ENCODE data around the gene KLHL17.

KLHL17 gene

DNA sequence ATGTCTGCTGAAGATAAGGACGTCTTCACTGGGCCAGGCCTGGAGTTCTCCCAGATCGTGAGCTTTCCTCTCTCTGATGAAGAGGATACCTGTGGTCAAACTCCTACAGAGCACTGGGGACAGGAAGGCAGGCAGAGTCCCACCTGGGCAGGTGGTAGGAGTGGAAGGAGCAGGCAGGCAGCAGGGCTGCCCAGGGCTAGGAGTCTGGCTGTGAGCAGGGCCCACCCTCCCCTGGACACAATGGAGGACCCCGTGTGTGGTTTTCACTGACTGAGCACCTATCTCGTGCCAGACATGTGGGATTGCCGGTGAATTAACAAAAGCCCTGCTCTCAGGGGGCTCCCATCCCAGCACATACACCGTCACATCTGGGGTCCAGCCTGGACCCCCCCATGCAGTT lies 41.5 kb upstream of the KLHL17 start:
- Histone ChIP-seq H2AFZ (no peak overlapping the region), H3K27ac (no peak overlapping the region), H3K36me3 (ENCODE audit: control insufficient read depth, insufficient read depth, low read length) (no peaks in the 10 kb centered on the region), H3K27me3 (ENCODE audit: control insufficient read depth, insufficient read depth, low read length) (no peaks in the 10 kb centered on the region), H3K4me3 (ENCODE audit: low read depth, low read length) (no peak overlapping the region), H3K9me3 (ENCODE audit: control insufficient read depth, low read length) (no peaks in the 10 kb centered on the region), H3K79me2 (no peaks in the 10 kb centered on the region), H3K4me1 (peaks cover 11% of the 10 kb centered on the region), H3K9ac (no peak overlapping the region), H3K4me2 (ENCODE audit: low read length) (no peak overlapping the region)
- TF ChIP-seq, protein P1, sequence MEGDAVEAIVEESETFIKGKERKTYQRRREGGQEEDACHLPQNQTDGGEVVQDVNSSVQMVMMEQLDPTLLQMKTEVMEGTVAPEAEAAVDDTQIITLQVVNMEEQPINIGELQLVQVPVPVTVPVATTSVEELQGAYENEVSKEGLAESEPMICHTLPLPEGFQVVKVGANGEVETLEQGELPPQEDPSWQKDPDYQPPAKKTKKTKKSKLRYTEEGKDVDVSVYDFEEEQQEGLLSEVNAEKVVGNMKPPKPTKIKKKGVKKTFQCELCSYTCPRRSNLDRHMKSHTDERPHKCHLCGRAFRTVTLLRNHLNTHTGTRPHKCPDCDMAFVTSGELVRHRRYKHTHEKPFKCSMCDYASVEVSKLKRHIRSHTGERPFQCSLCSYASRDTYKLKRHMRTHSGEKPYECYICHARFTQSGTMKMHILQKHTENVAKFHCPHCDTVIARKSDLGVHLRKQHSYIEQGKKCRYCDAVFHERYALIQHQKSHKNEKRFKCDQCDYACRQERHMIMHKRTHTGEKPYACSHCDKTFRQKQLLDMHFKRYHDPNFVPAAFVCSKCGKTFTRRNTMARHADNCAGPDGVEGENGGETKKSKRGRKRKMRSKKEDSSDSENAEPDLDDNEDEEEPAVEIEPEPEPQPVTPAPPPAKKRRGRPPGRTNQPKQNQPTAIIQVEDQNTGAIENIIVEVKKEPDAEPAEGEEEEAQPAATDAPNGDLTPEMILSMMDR (IDR thresholded peaks at IDR 0.05) = no peak

GRCh38 chr1:919271-919872 lies 41.0 kb upstream of the KLHL17 start:
- Histone ChIP-seq H3K9ac (no peak overlapping the region), H2AFZ (no peak overlapping the region), H3K9me3 (ENCODE audit: control insufficient read depth, low read length) (no peaks in the 10 kb centered on the region), H3K4me3 (ENCODE audit: low read depth, low read length) (no peak overlapping the region), H3K4me1 (peaks cover 11% of the 10 kb centered on the region), H3K27me3 (ENCODE audit: control insufficient read depth, insufficient read depth, low read length) (no peaks in the 10 kb centered on the region), H3K79me2 (no peaks in the 10 kb centered on the region), H3K36me3 (ENCODE audit: control insufficient read depth, insufficient read depth, low read length) (no peaks in the 10 kb centered on the region), H3K27ac (no peak overlapping the region), H3K4me2 (ENCODE audit: low read length) (no peak overlapping the region)
- TF ChIP-seq, protein P1 (IDR thresholded peaks at IDR 0.05) = no peak

DNA sequence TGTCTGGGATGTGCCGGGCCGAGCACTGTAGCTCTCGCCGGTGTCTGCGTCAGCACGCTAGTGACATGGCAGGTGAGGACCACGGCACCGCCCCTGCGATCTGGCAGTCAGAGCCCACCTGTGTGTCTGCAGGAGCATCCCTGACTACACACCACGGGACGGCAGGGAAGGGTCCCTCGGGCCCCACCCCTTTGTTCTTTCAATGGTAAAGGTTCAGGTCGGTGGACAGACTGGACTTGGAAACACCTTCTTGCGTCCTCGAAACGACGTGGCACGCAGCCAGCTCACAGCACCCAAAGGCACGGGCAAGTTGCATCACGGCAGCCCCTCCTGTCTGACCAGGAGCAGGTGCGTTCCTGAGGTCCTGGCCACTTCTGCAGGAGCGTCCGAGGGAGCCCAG lies 40.4 kb upstream of the KLHL17 start:
- Histone ChIP-seq H3K4me2 (ENCODE audit: low read length) (peak overlapping the region; percentile 45), H3K27ac (no peak overlapping the region), H3K4me3 (ENCODE audit: low read depth, low read length) (no peak overlapping the region), H3K27me3 (ENCODE audit: control insufficient read depth, insufficient read depth, low read length) (no peaks in the 10 kb centered on the region), H3K4me1 (peaks cover 11% of the 10 kb centered on the region), H3K36me3 (ENCODE audit: control insufficient read depth, insufficient read depth, low read length) (no peaks in the 10 kb centered on the region), H2AFZ (no peak overlapping the region), H3K9ac (no peak overlapping the region), H3K79me2 (no peaks in the 10 kb centered on the region), H3K9me3 (ENCODE audit: control insufficient read depth, low read length) (no peaks in the 10 kb centered on the region)
- TF ChIP-seq, protein P1 (IDR thresholded peaks at IDR 0.05) = no peak

- no peak overlapping the region for H2AFZ ChIP-seq
- no peak overlapping the region for H3K9ac ChIP-seq
- H3K4me3 ChIP-seq (ENCODE audit: low read depth, low read length) = no peak overlapping the region
- H3K79me2 ChIP-seq = no peaks in the 10 kb centered on the region
- no peaks in the 10 kb centered on the region for H3K36me3 ChIP-seq (ENCODE audit: control insufficient read depth, insufficient read depth, low read length)
- H3K4me1 ChIP-seq = peaks cover 11% of the 10 kb centered on the region
- H3K9me3 ChIP-seq (ENCODE audit: control insufficient read depth, low read length) = no peaks in the 10 kb centered on the region
- peak overlapping the region; percentile 45 for H3K4me2 ChIP-seq (ENCODE audit: low read length)
- H3K27me3 ChIP-seq (ENCODE audit: control insufficient read depth, insufficient read depth, low read length) = no peaks in the 10 kb centered on the region
- no peak overlapping the region for H3K27ac ChIP-seq
- TF ChIP-seq, protein P1 (IDR thresholded peaks at IDR 0.05) = no peak
Observed at GRCh38 chr1:920521-920920, 39.9 kb upstream of the KLHL17 start.

All from parathyroid adenoma (tissue), 2 donors.